Inflammatory macrophage (primary cell): ENCODE results near the gene GRWD1.
A peak's percentile ranks its signal among the peaks of the same experiment; 100 is the strongest.

Experiments used
- DNase-seq, 2 donors: peaks; one replicate each; pipeline ENCODE4 v3.0.0-alpha.2; 2020 to 2022

Gene GRWD1

DNA sequence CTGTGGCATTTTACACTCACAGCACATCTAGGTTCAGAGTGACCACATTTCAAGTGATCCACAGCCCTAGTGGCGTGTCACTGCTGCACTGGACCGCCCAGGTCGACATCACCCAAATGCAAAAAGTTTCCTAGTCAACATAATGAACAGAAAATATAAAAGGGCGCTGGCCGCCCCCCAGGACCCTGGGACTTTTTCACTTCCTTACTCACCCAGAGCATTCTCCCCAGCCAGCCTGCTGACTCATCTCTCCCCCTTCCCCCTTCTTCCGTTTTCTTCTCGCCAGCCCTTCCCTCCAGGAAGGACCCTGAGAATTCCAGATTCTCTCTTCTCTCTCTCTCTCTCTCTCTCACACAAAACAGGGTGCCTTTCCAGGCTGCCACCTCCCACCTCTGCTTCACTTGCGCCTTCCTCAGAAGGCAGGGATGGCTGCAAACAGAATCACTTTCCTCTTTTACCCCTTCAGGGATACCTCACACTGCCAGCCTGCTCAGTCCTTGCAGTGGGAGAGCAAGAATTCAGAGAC, 21.0 kb upstream of the GRWD1 start:
- DNase-seq: peak; percentile 46 to 48

DNA sequence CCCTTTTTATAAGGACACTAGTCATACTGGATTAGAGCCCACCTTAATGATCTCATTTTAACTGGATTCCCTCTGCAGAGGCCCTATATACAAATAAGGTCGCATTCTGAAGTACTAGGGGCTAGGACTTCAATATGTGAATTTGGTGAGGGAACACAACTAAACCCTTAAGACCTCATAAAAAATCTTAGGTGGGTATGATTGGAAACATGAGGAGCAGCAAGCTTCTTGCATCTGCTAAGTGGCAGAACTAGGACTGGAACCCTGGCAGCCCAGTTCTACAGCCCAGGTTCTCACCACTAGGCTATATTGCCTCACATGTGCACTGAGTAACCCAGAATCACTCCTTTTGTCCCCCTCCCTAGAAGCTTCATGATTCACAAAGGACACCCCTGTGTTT, 17.1 kb upstream of the GRWD1 start:
- no peak for DNase-seq

DNA sequence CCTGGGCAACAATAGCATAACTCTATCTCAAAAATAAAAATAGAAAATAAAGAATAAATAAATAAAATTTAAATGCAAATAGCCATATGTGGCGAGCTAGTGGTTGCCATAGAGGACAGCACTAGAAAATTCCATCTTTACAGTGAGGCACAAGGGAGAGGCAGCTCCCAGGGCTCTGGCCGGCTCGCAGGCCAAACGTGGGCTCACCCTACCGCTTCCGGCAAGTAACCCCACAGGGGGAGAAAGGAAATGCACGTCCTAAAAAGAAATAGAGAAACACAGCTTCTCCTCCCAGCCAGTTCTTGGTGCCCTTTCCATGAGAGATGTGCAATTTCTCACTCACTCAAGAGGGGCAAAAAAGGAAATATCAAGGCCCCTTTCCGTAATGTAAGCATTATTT, 12.4 kb upstream of the GRWD1 start:
- DNase-seq: peak; percentile 24 to 26

DNA sequence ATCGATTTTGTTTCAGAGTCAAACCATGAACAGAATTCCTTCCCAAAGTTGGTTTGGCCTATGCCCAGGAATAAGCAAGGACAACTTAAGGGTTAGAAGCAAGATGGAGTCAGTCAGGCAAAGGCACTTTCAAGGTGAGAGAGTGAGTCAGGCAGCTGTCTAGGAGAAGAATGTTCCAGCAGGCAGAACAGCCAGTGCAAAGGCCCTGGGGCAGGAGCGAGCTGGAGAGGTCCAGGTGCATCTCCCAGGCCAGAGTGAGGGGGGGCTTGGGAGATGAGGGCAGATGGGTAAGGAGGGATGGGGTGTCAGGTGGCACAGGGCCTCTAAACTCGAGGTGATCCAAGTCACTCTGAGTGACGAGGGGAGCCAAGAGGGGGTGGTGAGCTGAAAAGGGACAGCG, 9.2 kb upstream of the GRWD1 start:
- DNase-seq: no peak

DNA sequence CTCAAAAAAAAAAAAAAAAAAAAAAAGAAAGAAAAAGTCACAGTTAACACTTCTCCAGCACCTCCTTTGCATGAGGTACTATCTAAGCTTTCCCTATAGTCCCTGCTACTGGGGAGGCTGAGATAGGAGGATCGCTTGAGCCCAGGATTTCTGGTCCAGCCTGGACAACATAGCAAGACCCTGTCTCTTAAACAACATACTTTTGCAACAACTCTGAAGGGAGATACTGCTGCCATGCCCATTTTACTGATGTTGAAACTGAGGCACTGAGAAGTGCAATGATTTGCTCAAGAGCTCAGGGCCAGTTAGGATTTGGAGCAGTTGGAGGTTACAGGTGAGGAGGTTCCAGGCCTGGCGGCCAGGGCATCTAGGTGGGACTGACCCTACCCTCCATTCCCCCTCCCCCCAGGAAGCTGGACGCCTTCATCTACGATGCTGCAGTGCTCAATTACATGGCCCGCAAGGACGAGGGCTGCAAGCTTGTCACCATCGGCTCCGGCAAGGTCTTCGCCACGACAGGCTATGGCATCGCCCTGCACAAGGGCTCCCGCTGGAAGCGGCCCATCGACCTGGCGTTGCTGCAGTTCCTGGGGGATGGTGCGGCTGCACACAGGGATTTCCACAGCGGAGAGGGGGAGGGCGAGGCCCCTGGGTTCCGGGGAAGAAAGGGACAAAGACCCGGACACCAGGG, 4.3 kb upstream of the GRWD1 start:
- no peak for DNase-seq

DNA sequence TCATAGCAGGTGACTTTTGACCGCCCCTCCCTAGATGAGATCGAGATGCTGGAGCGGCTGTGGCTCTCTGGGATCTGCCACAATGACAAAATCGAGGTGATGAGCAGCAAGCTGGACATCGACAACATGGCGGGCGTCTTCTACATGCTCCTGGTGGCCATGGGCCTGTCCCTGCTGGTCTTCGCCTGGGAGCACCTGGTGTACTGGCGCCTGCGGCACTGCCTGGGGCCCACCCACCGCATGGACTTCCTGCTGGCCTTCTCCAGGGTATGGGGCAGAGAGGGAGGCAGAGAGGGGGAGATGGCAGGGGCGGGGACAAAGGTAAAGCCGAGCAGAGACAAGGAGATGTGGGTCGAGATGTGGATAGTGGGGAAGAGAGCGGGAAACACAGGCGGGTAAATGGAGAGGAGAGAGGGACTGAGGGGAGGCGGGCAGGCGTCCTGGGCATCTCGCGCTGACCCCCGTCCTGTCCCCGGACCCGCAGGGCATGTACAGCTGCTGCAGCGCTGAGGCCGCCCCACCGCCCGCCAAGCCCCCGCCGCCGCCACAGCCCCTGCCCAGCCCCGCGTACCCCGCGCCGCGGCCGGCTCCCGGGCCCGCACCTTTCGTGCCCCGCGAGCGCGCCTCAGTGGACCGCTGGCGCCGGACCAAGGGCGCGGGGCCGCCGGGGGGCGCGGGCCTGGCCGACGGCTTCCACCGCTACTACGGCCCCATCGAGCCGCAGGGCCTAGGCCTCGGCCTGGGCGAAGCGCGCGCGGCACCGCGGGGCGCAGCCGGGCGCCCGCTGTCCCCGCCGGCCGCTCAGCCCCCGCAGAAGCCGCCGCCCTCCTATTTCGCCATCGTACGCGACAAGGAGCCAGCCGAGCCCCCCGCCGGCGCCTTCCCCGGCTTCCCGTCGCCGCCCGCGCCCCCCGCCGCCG, 3.4 kb upstream of the GRWD1 start:
- no peak for DNase-seq

DNA sequence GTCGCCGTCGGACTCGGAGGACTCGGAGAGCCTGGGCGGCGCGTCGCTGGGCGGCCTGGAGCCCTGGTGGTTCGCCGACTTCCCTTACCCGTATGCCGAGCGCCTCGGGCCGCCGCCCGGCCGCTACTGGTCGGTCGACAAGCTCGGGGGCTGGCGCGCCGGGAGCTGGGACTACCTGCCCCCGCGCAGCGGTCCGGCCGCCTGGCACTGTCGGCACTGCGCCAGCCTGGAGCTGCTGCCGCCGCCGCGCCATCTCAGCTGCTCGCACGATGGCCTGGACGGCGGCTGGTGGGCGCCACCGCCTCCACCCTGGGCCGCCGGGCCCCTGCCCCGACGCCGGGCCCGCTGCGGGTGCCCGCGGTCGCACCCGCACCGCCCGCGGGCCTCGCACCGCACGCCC, 2.5 kb upstream of the GRWD1 start:
- peak; percentile 5 to 34 for DNase-seq

DNA sequence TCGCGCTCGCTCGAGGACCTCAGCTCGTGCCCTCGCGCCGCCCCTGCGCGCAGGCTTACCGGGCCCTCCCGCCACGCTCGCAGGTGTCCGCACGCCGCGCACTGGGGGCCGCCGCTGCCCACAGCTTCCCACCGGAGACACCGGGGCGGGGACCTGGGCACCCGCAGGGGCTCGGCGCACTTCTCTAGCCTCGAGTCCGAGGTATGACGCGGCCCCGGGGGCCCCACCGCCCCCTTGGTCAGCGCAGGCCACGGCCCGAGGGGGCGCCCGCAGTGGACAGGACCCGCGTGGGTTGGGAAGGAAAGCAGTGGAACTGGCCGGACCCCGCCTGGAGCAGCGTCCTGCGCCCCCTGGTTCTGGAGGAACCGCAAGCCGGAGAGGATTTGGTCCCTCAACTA, 2.1 kb upstream of the GRWD1 start:
- DNase-seq: no peak

DNA sequence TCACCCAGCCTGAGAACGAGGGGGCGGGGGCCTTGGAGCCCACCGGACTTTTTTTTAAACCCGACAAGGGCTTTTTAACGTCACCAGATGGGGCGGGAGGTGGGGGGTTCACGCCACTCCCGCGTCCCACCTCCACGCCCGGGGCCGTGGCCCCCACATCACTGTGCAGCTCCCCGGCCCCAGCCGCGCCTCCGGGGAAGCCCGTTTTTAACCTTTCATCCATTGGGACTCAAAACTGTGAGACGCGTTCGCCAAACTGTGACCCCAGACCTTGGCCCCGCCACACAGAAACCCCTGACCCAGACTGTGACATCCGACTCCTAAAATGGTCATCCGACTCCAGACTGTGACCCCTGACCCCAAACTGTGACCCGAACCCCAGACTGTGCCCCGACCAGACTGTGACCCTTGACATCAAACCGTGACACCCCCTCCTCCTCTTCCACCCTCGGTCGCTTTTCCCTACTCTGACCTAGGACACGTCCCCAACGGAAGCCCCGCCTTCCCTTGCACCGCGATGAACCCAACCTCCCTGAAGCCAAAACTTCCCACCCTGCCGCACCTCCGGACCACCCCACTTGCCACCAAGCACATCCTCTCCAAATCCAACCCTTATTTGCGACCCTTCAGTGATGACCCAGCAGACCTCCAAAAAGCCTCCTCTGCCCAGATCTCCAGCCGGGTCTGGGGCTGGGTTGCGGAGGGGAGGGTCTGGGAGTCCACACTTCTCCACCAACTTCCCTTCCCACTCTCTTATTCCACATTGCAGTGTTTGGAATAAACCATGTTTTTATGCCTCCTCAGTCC, 1.5 kb upstream of the GRWD1 start:
- no peak for DNase-seq

DNA sequence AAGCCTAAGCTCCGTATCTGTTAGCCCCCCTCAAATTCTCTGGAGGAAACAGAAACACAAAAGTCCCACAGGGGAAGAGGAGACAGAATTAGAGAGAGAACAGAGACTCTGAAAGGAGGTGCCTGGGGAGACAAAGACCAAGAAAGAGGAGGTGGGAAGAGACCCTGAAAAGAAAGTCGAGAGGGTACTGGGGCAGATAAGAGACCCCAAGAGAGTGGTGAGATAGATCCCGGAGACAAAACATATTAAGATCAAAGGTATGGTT, 915 bp upstream of the GRWD1 start:
- no peak for DNase-seq

DNA sequence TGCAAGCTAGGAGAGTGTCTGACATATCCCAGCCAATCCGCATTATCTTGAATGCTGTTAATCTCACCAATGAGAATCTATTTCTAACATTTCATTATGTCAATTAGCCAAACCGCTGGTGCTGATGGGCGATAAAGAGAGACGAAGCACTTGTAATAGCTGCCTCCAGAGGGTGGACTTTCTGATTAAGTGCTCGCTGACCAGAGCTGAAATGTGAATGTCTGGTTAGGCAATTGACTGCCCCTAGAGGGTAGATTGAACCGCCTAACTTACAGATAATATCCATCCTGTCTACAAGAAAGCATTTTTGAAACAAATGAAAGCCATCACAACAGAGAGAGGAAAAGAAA, 552 bp upstream of the GRWD1 start:
- peak; percentile 57 to 59 for DNase-seq

DNA sequence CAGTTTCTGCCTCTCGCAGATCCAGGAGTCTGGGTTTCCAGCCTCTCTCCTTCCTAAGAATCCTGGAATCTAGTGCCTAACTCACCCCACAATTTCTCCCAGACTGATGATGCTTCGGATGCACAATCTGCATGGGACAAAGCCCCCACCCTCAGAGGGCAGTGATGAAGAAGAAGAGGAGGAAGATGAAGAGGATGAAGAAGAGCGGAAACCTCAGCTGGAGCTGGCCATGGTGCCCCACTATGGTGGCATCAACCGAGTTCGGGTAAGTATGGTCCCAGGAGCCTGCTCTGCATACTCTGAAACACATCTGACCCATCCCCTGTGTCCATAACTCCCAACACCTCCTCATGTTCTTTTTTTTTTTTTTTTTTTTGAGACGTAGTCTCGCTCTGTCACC, 796 bp downstream of the GRWD1 start:
- DNase-seq: no peak

DNA sequence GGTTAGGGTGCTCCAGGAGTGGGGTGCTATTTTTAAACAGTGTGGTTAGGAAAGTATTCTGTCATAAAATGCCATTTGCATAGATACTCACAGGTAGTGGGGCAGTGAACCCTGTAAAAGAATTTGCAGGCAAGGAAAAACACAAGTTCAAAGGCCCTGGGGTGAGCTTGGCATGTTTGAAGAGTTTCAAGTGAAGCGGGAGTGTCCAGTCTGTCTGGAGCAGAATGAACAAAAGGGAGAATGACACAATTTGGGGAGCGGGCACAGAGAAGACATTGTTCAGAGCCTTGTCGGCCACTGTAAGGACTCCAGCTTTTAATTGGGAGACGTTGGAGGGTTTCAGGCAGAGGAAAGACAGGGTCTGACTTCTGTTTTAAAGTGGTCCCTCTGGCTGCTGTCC, 2.8 kb downstream of the GRWD1 start:
- no peak for DNase-seq

DNA sequence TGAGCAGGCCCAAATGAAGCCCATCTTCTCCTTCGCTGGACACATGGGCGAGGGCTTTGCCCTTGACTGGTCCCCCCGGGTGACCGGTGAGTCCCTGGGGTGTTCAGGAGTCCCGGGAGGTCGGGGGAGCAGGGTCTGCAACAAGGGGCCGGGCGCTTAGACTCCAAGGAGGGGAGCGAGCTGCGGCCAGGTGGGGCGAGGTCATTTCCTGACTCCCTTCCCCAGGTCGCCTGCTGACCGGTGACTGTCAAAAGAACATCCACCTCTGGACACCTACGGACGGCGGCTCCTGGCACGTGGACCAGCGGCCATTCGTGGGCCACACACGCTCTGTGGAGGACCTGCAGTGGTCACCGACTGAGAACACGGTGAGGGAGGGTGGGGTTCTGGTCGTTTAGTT, 4.7 kb downstream of the GRWD1 start:
- DNase-seq: no peak

DNA sequence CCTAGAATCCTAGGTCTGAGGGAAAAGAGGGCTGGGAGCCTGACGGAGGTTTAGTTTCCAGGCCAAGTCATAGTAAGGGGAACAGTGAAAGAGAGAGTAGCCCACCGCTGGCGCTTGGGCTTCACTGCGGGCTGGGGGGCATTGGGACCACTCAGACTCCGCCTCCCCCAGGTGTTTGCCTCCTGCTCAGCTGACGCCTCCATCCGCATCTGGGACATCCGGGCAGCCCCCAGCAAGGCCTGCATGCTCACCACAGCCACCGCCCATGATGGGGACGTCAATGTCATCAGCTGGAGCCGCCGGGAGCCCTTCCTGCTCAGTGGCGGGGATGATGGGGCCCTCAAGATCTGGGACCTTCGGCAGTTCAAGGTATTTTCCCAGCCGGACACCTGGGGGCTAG, 5.1 kb downstream of the GRWD1 start:
- DNase-seq: no peak

DNA sequence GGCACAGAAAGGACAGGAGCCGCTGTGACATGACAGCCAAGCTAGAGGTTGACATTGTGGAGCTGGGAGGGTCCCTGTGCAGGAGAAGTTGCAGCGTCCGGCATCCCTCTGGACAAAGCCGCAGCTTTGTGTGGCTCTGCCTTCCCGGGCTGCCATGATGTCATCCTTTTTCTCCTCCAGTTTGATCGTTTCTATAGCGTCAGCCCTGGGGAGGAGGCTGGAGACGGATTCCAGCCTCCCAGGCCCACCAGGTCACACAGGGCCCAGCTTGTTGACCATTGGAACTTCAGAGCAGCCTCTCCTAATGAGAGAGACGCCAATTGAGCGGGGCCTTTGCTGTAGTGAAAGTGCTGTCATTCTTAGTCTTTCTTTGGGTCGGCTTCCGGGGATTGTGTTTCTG, 5.8 kb downstream of the GRWD1 start:
- no peak for DNase-seq

DNA sequence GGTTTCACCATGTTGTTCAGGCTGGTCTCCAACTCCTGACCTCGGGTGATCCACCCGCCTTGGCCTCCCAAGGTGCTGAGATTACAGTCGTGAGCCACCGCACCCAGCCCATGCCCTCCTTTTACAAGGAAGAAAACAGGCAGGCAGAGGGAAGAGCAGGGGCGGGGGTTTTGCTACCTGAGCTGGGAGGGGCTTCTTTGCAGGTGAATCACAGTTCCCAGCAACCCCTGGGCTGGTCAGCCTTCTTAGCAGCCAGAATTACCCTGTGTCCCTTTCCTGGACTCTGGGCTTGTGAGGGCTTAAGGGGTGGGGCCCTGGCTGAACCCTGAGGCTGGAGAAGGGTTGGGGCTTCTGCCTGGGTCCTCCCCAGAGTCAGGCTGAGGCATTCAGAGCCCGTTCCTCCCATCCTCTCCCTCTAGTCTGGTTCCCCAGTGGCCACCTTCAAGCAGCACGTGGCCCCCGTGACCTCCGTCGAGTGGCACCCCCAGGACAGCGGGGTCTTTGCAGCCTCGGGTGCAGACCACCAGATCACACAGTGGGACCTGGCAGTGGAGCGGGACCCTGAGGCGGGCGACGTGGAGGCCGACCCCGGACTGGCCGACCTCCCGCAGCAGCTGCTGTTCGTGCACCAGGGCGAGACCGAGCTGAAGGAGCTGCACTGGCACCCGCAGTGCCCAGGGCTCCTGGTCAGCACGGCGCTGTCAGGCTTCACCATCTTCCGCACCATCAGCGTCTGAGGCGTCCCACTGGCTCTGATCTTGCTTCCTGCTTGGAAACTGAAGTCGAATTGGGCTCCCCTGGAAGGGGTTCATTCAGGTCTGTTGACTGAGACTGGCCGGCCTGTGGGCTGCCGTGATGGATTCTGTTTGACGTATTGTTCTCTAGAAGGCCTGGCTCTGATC, 6.8 kb downstream of the GRWD1 start:
- DNase-seq: no peak

DNA sequence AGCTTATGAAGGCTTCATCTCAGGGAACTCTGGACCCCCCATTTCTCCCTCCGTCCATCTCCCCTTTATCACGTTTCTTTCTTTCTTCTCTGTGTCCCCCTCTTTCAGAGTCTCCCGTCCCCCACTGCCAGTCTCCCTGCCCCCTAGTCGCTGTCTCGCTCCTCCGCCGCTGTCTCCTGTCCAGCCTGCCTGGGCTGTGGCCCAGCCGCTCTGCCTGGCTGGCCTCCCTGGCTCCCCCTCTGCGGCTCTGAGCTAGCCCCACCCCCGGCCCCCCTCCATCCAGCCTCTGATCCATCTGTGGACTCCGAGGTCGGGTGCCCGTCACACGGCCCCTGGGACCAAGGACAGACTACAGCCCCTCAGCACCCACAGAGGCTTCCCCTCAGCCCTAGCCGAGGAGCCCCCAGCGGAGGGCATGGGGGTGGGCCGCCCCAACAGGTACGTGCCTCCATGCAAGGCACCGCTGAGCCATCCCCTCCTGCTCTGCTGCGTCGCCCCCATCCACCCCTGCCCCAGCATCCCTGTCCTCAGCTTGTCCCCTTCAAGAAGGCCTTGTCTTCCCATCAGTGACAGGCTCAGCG, 8.5 kb downstream of the GRWD1 start:
- DNase-seq: no peak

DNA sequence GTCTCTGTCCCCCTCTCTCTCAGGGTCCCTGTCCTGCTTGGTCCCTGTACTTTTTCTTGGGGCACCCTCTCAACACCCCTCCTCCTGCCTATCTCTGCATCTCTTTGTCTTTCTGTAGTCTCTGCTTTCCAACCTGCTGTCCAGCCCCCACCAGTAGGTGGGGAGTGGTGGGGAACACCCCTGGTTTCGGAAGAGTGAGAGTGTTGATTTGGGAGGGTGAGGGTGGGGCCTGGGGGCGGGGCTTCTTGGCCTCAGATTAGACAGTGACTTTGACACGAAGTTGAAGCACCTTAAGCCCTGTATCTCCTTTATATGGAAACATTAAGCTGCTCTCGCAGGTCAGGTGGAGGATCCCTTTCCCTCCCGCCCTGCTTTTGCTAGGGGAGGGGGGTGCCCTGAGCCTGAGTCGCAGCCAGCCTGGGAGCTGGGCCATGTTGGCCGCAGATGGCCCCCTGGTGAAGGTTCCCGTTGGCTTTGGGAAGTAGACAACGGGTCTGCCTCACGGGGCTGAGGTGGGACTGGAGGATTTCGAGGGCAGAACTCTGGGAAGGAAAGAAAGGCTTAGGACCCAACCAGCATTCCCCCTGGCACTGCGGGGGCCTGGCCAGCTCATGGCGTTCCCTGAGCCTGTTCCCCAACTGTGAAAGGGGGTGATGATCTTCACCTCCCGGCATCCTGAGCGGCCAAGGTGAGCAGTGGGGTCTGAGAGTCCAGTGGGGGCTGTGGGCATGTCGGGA, 9.6 kb downstream of the GRWD1 start, which contains the start of gene KCNJ14:
Gene KCNJ14, plus strand, starts transcription at position 404 of the 737 bp plus-strand sequence. CDS start 6,151 bp downstream, outside the sequence.
- DNase-seq: no peak

DNA sequence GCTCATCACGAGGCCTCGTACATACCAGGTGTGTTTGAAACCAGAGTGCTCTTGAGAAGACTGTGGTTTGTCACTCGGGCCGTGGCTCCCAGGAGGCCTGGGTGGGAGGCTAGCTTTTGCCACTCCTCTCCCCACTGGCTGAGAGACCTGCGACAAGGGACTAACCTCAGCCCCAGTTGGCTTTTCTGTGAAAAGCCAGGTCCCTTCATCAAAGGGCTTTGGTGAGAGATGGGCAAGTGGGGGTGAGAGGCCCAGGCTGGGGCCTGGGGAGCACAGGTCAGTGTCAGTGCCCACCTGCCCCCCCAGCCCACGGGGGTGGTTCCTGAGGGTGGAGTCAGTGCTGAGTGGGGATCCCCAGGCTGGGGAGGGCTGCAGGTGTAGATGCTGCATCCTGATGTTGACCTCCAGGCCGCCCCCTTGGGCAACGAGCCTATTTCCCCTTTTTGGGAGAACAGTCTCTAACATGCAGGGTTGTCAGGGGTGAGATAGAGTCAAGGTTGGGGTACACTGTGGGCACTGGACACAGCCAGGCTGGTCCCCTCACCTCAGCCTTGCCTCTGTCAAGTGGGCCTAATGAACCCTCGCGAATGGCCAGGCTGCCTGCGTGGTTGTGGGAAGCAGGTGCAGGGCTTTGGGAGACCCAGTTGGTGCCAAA, 10.3 kb downstream of the GRWD1 start:
- DNase-seq: no peak

DNA sequence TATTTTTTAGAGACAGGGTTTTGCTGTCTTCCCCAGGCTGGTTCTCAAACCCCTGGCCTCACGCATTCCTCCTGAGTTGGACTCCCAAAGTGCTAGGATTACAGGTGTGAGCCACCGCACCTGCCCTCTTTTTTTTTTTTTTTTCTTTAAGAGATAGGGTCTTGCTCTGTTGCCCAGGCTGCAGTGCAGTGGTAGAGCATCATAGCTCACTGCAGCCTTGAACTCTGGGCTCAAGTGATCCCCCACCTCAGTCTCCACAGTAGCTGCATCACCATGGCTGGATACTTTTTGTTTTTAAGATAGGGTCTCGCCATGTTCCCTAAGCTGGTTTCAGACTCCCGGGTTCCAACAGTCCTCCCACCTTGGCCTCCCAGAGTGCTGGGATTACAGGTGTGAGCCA, 11.1 kb downstream of the GRWD1 start:
- no peak for DNase-seq
